GM12878 (cell line): ENCODE data around the gene ELFN2. TPM values are rescaled to one million over a fixed set of nuclear protein-coding genes. Genes with fewer than 3 reads are reported as not detected.

Source experiments
- EGR1 ChIP-seq, 2 experiments: IDR thresholded peaks; 1 replicate in 1 of 2; 2 replicates in 1 of 2; pipeline ENCODE4 v1.6.1; 2011 to 2012; ENCODE audit warnings: low read depth in 2 of 2, low read length in 2 of 2, borderline replicate concordance in 1 of 2, mild to moderate bottlenecking in 1 of 2, moderate library complexity in 1 of 2
- EP300 ChIP-seq, 2 experiments: fragments of 150-350 bp in 1 of 2; IDR thresholded peaks; 2 replicates each; pipeline ENCODE4 v1.6.1; 2011 to 2012; ENCODE audit warnings: low read depth in 2 of 2, low read length in 2 of 2, borderline replicate concordance in 1 of 2, improper control_type of control experiment in 1 of 2, inconsistent platforms in 1 of 2; ENCODE audit not compliant: control insufficient read depth in 1 of 2
- MEF2B ChIP-seq: fragments of 450-650 bp; IDR thresholded peaks from 2 replicates; pipeline ENCODE4 v1.6.1; 2018; ENCODE audit warnings: mild to moderate bottlenecking, moderate library complexity; ENCODE audit not compliant: partially characterized antibody, poor library complexity, severe bottlenecking
- NR2C1 ChIP-seq: fragments of 450-650 bp; IDR thresholded peaks from 2 replicates; pipeline ENCODE4 v1.6.1; 2017; ENCODE audit warnings: antibody characterized with exemption, mild to moderate bottlenecking, moderate library complexity
- TARDBP ChIP-seq: IDR thresholded peaks from 2 replicates; pipeline ENCODE4 v1.6.1; 2016; ENCODE audit warnings: borderline replicate concordance
- TBL1XR1 ChIP-seq: IDR thresholded peaks from 2 replicates; pipeline ENCODE4 v1.6.1; 2012; ENCODE audit warnings: low read depth, low read length, improper control_type of control experiment
- polyA plus RNA-seq, 11 experiments: library from polyadenylated mRNA; depleted of rRNA in 4 of 11; unstranded in 6 of 11; stranded (reverse) in 5 of 11; fragments of >200 nt; fragmentation: Nextera tagmentation in 4 of 11; fragmentation: Illumina TruSeq in 1 of 11; extraction: Ambion mirVana in 4 of 11; extraction: Trizol in 1 of 11; gene quantifications; 1 replicate in 1 of 11; 2 replicates in 10 of 11; pipeline versions ENCODE4 v1.2.1 to v1.2.3, GENCODE V29; 2011 to 2016; ENCODE audit warnings: inconsistent platforms in 2 of 11, missing spikeins in 2 of 11, low read depth in 1 of 11
- total RNA-seq, 4 experiments: library from RNA; depleted of rRNA in 3 of 4; stranded (reverse); fragments of >200 nt in 3 of 4; fragmentation: Illumina TruSeq in 1 of 4; extraction: Trizol in 1 of 4; gene quantifications; 2 replicates each; pipeline versions ENCODE4 v1.2.1 to v1.2.3, GENCODE V29; 2013 to 2021
- TF ChIP-seq, protein P1 (sequence below): fragments of 450-650 bp; formaldehyde crosslinking; IDR thresholded peaks from 2 replicates; pipeline ENCODE4 v1.4.0; 2020; ENCODE audit warnings: mild to moderate bottlenecking, moderate library complexity

ELFN2 gene
- total and polyA plus RNA-seq, 10 of the 15 experiments (the other 5 are each of a cell fraction or from before 2014, with no cell fraction given): 0.03 to 0.05 TPM; not detected in 8

DNA sequence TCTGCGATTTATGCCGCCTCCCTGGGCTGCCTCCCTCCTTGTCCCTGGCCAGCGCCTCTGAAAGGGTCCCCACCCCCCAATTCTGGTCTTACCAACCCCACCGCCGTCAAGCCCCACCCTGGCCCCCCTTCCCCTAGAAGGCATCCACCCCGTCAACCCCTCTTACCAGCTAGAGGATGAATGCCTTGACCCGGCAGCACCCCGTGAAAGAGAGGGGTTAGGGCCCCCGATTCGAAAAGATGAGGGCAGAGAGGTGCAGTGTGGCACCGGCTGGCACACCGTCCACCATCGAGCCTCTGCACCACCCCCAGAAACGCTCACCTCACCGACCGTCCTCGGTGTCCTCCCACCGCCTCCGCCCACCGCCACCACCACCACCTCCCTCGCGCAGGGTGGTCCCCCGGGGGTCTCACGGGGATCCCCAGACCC, 559 bp downstream of the ELFN2 start (continued):
- TF ChIP-seq MEF2B (no peak), EGR1 (IDR thresholded peaks at IDR 0.05; ENCODE audit: borderline replicate concordance in 1 of 2, low read depth in 2 of 2, low read length in 2 of 2) (no peak), NR2C1 (no peak), EP300 (IDR thresholded peaks at IDR 0.05; ENCODE audit: borderline replicate concordance in 1 of 2, control insufficient read depth in 1 of 2, low read depth in 2 of 2, low read length in 2 of 2) (no peak), TARDBP (no peak), TBL1XR1 (no peak)
- TF ChIP-seq, protein P1, sequence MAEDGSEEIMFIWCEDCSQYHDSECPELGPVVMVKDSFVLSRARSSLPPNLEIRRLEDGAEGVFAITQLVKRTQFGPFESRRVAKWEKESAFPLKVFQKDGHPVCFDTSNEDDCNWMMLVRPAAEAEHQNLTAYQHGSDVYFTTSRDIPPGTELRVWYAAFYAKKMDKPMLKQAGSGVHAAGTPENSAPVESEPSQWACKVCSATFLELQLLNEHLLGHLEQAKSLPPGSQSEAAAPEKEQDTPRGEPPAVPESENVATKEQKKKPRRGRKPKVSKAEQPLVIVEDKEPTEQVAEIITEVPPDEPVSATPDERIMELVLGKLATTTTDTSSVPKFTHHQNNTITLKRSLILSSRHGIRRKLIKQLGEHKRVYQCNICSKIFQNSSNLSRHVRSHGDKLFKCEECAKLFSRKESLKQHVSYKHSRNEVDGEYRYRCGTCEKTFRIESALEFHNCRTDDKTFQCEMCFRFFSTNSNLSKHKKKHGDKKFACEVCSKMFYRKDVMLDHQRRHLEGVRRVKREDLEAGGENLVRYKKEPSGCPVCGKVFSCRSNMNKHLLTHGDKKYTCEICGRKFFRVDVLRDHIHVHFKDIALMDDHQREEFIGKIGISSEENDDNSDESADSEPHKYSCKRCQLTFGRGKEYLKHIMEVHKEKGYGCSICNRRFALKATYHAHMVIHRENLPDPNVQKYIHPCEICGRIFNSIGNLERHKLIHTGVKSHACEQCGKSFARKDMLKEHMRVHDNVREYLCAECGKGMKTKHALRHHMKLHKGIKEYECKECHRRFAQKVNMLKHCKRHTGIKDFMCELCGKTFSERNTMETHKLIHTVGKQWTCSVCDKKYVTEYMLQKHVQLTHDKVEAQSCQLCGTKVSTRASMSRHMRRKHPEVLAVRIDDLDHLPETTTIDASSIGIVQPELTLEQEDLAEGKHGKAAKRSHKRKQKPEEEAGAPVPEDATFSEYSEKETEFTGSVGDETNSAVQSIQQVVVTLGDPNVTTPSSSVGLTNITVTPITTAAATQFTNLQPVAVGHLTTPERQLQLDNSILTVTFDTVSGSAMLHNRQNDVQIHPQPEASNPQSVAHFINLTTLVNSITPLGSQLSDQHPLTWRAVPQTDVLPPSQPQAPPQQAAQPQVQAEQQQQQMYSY (CRISPR knock-in tag): no peak
